SK-N-SH (cell line): Measurements from ENCODE around the gene LAMC2.
A peak's percentile ranks its signal among the peaks of the same experiment; 100 is the strongest.

ENCODE experiments used
- CTCF ChIP-seq: fragments of 200-600 bp; sonication (generic); IDR thresholded peaks from 2 replicates; pipeline ENCODE4 v1.6.1; 2017; ENCODE audit warnings: antibody characterized with exemption, mild to moderate bottlenecking, moderate library complexity
- EP300 ChIP-seq, 2 experiments: IDR thresholded peaks; 2 replicates each; pipeline versions ENCODE4 v1.4.0 to v1.6.1; 2012; ENCODE audit warnings: borderline replicate concordance in 1 of 2, low read depth in 1 of 2, low read length in 1 of 2
- EZH2phosphoT487 ChIP-seq: fragments of 200-600 bp; sonication (generic); IDR thresholded peaks from 2 replicates; pipeline ENCODE4 v1.6.1; 2017; ENCODE audit warnings: low read depth, mixed run types, mild to moderate bottlenecking, antibody characterized with exemption, moderate library complexity, borderline replicate concordance
- FOXM1 ChIP-seq: IDR thresholded peaks from 2 replicates; pipeline ENCODE4 v1.4.0; 2012; ENCODE audit warnings: low read depth, mild to moderate bottlenecking
- JUND ChIP-seq: IDR thresholded peaks from 2 replicates; pipeline ENCODE4 v1.4.0; 2012
- NFIC ChIP-seq: IDR thresholded peaks from 2 replicates; pipeline ENCODE4 v1.4.0; 2012; ENCODE audit warnings: borderline replicate concordance
- PBX3 ChIP-seq: IDR thresholded peaks from 2 replicates; pipeline ENCODE4; 2012
- POLR2AphosphoS5 ChIP-seq: IDR thresholded peaks from 2 replicates; pipeline ENCODE4 v1.6.1; 2012; ENCODE audit warnings: low read depth, low read length

- TF ChIP-seq CTCF: no peak
- no peak for TF ChIP-seq NFIC
- TF ChIP-seq POLR2AphosphoS5: no peak
- TF ChIP-seq FOXM1: no peak
- TF ChIP-seq EZH2phosphoT487: no peak
- TF ChIP-seq JUND: no peak
- no peak for TF ChIP-seq EP300 (IDR thresholded peaks at IDR 0.05; ENCODE audit: borderline replicate concordance in 1 of 2, low read depth in 1 of 2, low read length in 1 of 2)
- peak; percentile 4; the same call in 1 of the 2 replicates for TF ChIP-seq PBX3
Measured at GRCh38 chr1:183180634-183181056, 5.4 kb upstream of the LAMC2 start.
